ENCODE data around the gene MAN1C1. TPM values are rescaled to one million over a fixed set of nuclear protein-coding genes. Genes with fewer than 3 reads are reported as not detected.
"Not testable (repeated sequence)": the region's sequence is repeated elsewhere in the genome, so short reads cannot be mapped to it uniquely, and the experiment has no call there.

MAN1C1 gene
- total RNA-seq, 4 donors from 2014 or later = 5.0 to 31.1 (median 7.9) TPM

- Histone ChIP-seq H3K36me3 (no peaks in the 10 kb centered on the region), H3K9me3 (no peaks in the 10 kb centered on the region), H3K27ac (no peak overlapping the region), H3K4me3 (no peak overlapping the region), H3K4me1 (peaks cover 16% of the 10 kb centered on the region in 2 donors), H3K27me3 (no peaks in the 10 kb centered on the region)
- DNase-seq = no peak
- intact Hi-C loops (cut with DNase I; ENCODE audit: low total_unique reads) = no loop called here
- TF ChIP-seq POLR2A (IDR thresholded peaks at IDR 0.05) (no peak), CTCF (IDR thresholded peaks at IDR 0.05) (no peak)
These were observed 114.6 kb downstream of the MAN1C1 start for GRCh38 chr1:25731148-25731547.

GRCh38 chr1:25731626-25732370 lies 115.2 kb downstream of the MAN1C1 start:
- intact Hi-C loops (cut with DNase I; ENCODE audit: low total_unique reads) = no loop called here
- Histone ChIP-seq H3K4me1 (peaks cover 16% of the 10 kb centered on the region in 2 donors), H3K9me3 (no peaks in the 10 kb centered on the region), H3K36me3 (no peaks in the 10 kb centered on the region), H3K27ac (no peak overlapping the region), H3K27me3 (no peaks in the 10 kb centered on the region), H3K4me3 (no peak overlapping the region)
- no peak for TF ChIP-seq CTCF (IDR thresholded peaks at IDR 0.05)
- DNase-seq = no peak

- H3K4me3 ChIP-seq = no peak overlapping the region
- no peaks in the 10 kb centered on the region for H3K9me3 ChIP-seq
- H3K27ac ChIP-seq = no peak overlapping the region
- H3K27me3 ChIP-seq = no peaks in the 10 kb centered on the region
- DNase-seq = no peak
- no peaks in the 10 kb centered on the region for H3K36me3 ChIP-seq
- intact Hi-C loops (cut with DNase I; ENCODE audit: low total_unique reads) = no loop called here
- peaks cover 8 to 10% of the 10 kb centered on the region in 2 donors for H3K4me1 ChIP-seq
- no peak for TF ChIP-seq POLR2A (IDR thresholded peaks at IDR 0.05)
These were observed 116.2 kb downstream of the MAN1C1 start for GRCh38 chr1:25732821-25733220.

- intact Hi-C loops (cut with DNase I; ENCODE audit: low total_unique reads) = no loop called here
- Histone ChIP-seq H3K4me3 (no peak overlapping the region), H3K4me1 (peaks cover 5 to 8% of the 10 kb centered on the region in 2 donors), H3K36me3 (no peaks in the 10 kb centered on the region), H3K27me3 (no peaks in the 10 kb centered on the region), H3K27ac (no peak overlapping the region), H3K9me3 (no peaks in the 10 kb centered on the region)
- no peak for TF ChIP-seq POLR2A (IDR thresholded peaks at IDR 0.05)
- TF ChIP-seq CTCF (IDR thresholded peaks at IDR 0.05) = no peak
- no peak for DNase-seq
These were observed 116.7 kb downstream of the MAN1C1 start for GRCh38 chr1:25733271-25733670.

- DNase-seq; H3K9me3 ChIP-seq; H3K4me3 ChIP-seq; H3K4me1 ChIP-seq; H3K27ac ChIP-seq; H3K27me3 ChIP-seq; H3K36me3 ChIP-seq; intact Hi-C loops (cut with DNase I; ENCODE audit: low total_unique reads): not testable (repeated sequence)
These were observed 118.4 kb downstream of the MAN1C1 start for GRCh38 chr1:25734991-25735390.

- intact Hi-C loops (cut with DNase I; ENCODE audit: low total_unique reads) = no loop called here
- Histone ChIP-seq H3K9me3 (no peaks in the 10 kb centered on the region), H3K4me3 (no peak overlapping the region), H3K27ac (no peak overlapping the region), H3K4me1 (no peaks in the 10 kb centered on the region), H3K27me3 (no peaks in the 10 kb centered on the region), H3K36me3 (no peaks in the 10 kb centered on the region)
- no peak for DNase-seq
- no peak for TF ChIP-seq POLR2A (IDR thresholded peaks at IDR 0.05)
These were observed 119.5 kb downstream of the MAN1C1 start for GRCh38 chr1:25735956-25736529.

All from uterus (tissue), 4 donors.